Measurements from ENCODE around the gene ZSCAN4. TPM values are rescaled to one million over a fixed set of nuclear protein-coding genes. Genes with fewer than 3 reads are reported as not detected.
A peak's percentile ranks its signal among the peaks of the same experiment; 100 is the strongest.

ZSCAN4 gene
- polyA plus RNA-seq (2012; ENCODE audit: low read depth, missing spikeins) = 0.06 TPM

- no peak for FAIRE-seq
- DNase-seq (ENCODE audit: insufficient read length, low spot score) = no peak
- no peak for TF ChIP-seq POU2F2 (IDR thresholded peaks at IDR 0.05; ENCODE audit: low read depth, low read length)
- TF ChIP-seq SPI1 (IDR thresholded peaks at IDR 0.05; ENCODE audit: low read depth, low read length) = no peak
- TF ChIP-seq POLR2A (IDR thresholded peaks at IDR 0.05; ENCODE audit: low read depth, low read length) = no peak
- no peak for TF ChIP-seq POLR2AphosphoS5 (IDR thresholded peaks at IDR 0.05; ENCODE audit: low read depth, low read length)
- TF ChIP-seq TAF1 (IDR thresholded peaks at IDR 0.05; ENCODE audit: low read depth, low read length) = no peak
- no peak for TF ChIP-seq PAX5 (IDR thresholded peaks at IDR 0.05; ENCODE audit: insufficient read depth, low read length, severe bottlenecking)
Observed at GRCh38 chr19:57668635-57669034, at the start of gene ZSCAN4. Gene ZSCAN4, plus strand, starts transcription at chr19:57668935. Its CDS starts 7,211 bp downstream, at chr19:57676146.

- no peak for TF ChIP-seq POLR2A (IDR thresholded peaks at IDR 0.05; ENCODE audit: low read depth, low read length)
- no peak for TF ChIP-seq TAF1 (IDR thresholded peaks at IDR 0.05; ENCODE audit: low read depth, low read length)
- TF ChIP-seq SPI1 (IDR thresholded peaks at IDR 0.05; ENCODE audit: low read depth, low read length) = no peak
- no peak for TF ChIP-seq PAX5 (IDR thresholded peaks at IDR 0.05; ENCODE audit: insufficient read depth, low read length, severe bottlenecking)
- TF ChIP-seq POLR2AphosphoS5 (IDR thresholded peaks at IDR 0.05; ENCODE audit: low read depth, low read length) = 0 out of 2 replicates have a peak, but pooled peaks have one; percentile 38
- TF ChIP-seq POU2F2 (IDR thresholded peaks at IDR 0.05; ENCODE audit: low read depth, low read length) = no peak
- DNase-seq (ENCODE audit: insufficient read length, low spot score) = no peak
- no peak for FAIRE-seq
Observed at GRCh38 chr19:57620673-57621348, 47.9 kb upstream of the ZSCAN4 start.

- FAIRE-seq (no peak), DNase-seq (ENCODE audit: insufficient read length, low spot score) (no peak)
- TF ChIP-seq POLR2A (IDR thresholded peaks at IDR 0.05; ENCODE audit: low read depth, low read length) = no peak
- no peak for TF ChIP-seq PAX5 (IDR thresholded peaks at IDR 0.05; ENCODE audit: insufficient read depth, low read length, severe bottlenecking)
- no peak for TF ChIP-seq POLR2AphosphoS5 (IDR thresholded peaks at IDR 0.05; ENCODE audit: low read depth, low read length)
Observed at GRCh38 chr19:57623091-57623490, 45.6 kb upstream of the ZSCAN4 start.

GRCh38 chr19:57632987-57633831, 35.5 kb upstream of the ZSCAN4 start, which contains the start of gene ZNF211:
Gene ZNF211, plus strand, starts transcription at chr19:57633168. Its CDS starts 179 bp downstream, at chr19:57633347.
- FAIRE-seq (peak; percentile 95), DNase-seq (ENCODE audit: insufficient read length, low spot score) (peak; percentile 81)
- TF ChIP-seq TAF1 (IDR thresholded peaks at IDR 0.05; ENCODE audit: low read depth, low read length) (peak; percentile 38; the same call in 1 of the 2 replicates), PAX5 (IDR thresholded peaks at IDR 0.05; ENCODE audit: insufficient read depth, low read length, severe bottlenecking) (no peak), POLR2AphosphoS5 (IDR thresholded peaks at IDR 0.05; ENCODE audit: low read depth, low read length) (no peak), POU2F2 (IDR thresholded peaks at IDR 0.05; ENCODE audit: low read depth, low read length) (peak; percentile 13; the same call in 1 of the 2 replicates), SPI1 (IDR thresholded peaks at IDR 0.05; ENCODE audit: low read depth, low read length) (no peak), POLR2A (IDR thresholded peaks at IDR 0.05; ENCODE audit: low read depth, low read length) (peak; percentile 55; the same call in 1 of the 2 replicates)

GRCh38 chr19:57633832-57634131, 35.0 kb upstream of the ZSCAN4 start:
- DNase-seq (ENCODE audit: insufficient read length, low spot score) (no peak), FAIRE-seq (no peak)
- TF ChIP-seq PAX5 (IDR thresholded peaks at IDR 0.05; ENCODE audit: insufficient read depth, low read length, severe bottlenecking) (no peak), POLR2A (IDR thresholded peaks at IDR 0.05; ENCODE audit: low read depth, low read length) (no peak), TAF1 (IDR thresholded peaks at IDR 0.05; ENCODE audit: low read depth, low read length) (no peak), SPI1 (IDR thresholded peaks at IDR 0.05; ENCODE audit: low read depth, low read length) (no peak), POLR2AphosphoS5 (IDR thresholded peaks at IDR 0.05; ENCODE audit: low read depth, low read length) (no peak)

GRCh38 chr19:57637379-57637778, 31.4 kb upstream of the ZSCAN4 start:
- DNase-seq (ENCODE audit: insufficient read length, low spot score) = no peak
- FAIRE-seq = no peak
- TF ChIP-seq PAX5 (IDR thresholded peaks at IDR 0.05; ENCODE audit: insufficient read depth, low read length, severe bottlenecking) (no peak), POLR2AphosphoS5 (IDR thresholded peaks at IDR 0.05; ENCODE audit: low read depth, low read length) (no peak), TAF1 (IDR thresholded peaks at IDR 0.05; ENCODE audit: low read depth, low read length) (no peak), SPI1 (IDR thresholded peaks at IDR 0.05; ENCODE audit: low read depth, low read length) (no peak), POU2F2 (IDR thresholded peaks at IDR 0.05; ENCODE audit: low read depth, low read length) (no peak), POLR2A (IDR thresholded peaks at IDR 0.05; ENCODE audit: low read depth, low read length) (no peak)

- TF ChIP-seq POLR2AphosphoS5 (IDR thresholded peaks at IDR 0.05; ENCODE audit: low read depth, low read length) (no peak), PAX5 (IDR thresholded peaks at IDR 0.05; ENCODE audit: insufficient read depth, low read length, severe bottlenecking) (no peak), TAF1 (IDR thresholded peaks at IDR 0.05; ENCODE audit: low read depth, low read length) (no peak), POU2F2 (IDR thresholded peaks at IDR 0.05; ENCODE audit: low read depth, low read length) (no peak), POLR2A (IDR thresholded peaks at IDR 0.05; ENCODE audit: low read depth, low read length) (no peak), SPI1 (IDR thresholded peaks at IDR 0.05; ENCODE audit: low read depth, low read length) (no peak)
- no peak for FAIRE-seq
- DNase-seq (ENCODE audit: insufficient read length, low spot score) = no peak
Observed at GRCh38 chr19:57641715-57642234, 27.0 kb upstream of the ZSCAN4 start.

- TF ChIP-seq POLR2AphosphoS5 (IDR thresholded peaks at IDR 0.05; ENCODE audit: low read depth, low read length) (no peak), POLR2A (IDR thresholded peaks at IDR 0.05; ENCODE audit: low read depth, low read length) (no peak), PAX5 (IDR thresholded peaks at IDR 0.05; ENCODE audit: insufficient read depth, low read length, severe bottlenecking) (no peak), POU2F2 (IDR thresholded peaks at IDR 0.05; ENCODE audit: low read depth, low read length) (no peak), SPI1 (IDR thresholded peaks at IDR 0.05; ENCODE audit: low read depth, low read length) (no peak), TAF1 (IDR thresholded peaks at IDR 0.05; ENCODE audit: low read depth, low read length) (no peak)
- DNase-seq (ENCODE audit: insufficient read length, low spot score) = no peak
- no peak for FAIRE-seq
Observed at GRCh38 chr19:57642396-57643046, 26.2 kb upstream of the ZSCAN4 start.

Measured in GM12891 (cell line).